Fibroblast of lung (primary cell): Measurements from ENCODE around the gene TMPRSS7.

ENCODE experiments used
- EZH2 ChIP-seq: IDR thresholded peaks from 2 replicates; pipeline ENCODE4 v1.5.1; 2012; ENCODE audit warnings: low read length, control low read depth, mild to moderate bottlenecking; ENCODE audit errors: missing control alignments
- TF ChIP-seq, protein P1 (sequence below), 2 donors: IDR thresholded peaks in 1 of 2; conservative IDR thresholded peaks in 1 of 2; 1 replicate in 1 of 2; 2 replicates in 1 of 2; pipeline ENCODE4 v1.5.1; 2011 to 2012; ENCODE audit warnings: low read length in 2 of 2, control low read depth in 1 of 2, inconsistent platforms in 1 of 2, low read depth in 1 of 2, mild to moderate bottlenecking in 1 of 2

DNA sequence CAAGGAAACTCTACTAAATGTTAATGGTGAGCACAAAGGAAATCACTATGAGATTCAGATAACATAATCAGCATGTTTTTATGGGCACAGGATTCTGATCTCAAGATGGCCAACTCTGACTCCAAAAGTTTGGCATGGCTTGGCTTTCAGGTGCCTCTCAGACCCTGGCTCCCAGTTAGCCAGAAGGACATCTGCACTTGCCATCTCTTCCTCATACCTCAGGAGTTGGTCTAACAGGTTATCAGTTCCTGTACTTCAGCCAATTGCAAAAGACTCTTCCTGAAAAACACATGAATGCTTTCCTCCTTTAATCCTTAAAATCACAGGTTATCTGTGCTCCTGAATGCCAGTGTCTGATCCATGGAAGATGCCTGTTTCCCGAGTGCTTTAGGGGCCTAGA lies 25.0 kb downstream of the TMPRSS7 start:
- TF ChIP-seq, protein P1, sequence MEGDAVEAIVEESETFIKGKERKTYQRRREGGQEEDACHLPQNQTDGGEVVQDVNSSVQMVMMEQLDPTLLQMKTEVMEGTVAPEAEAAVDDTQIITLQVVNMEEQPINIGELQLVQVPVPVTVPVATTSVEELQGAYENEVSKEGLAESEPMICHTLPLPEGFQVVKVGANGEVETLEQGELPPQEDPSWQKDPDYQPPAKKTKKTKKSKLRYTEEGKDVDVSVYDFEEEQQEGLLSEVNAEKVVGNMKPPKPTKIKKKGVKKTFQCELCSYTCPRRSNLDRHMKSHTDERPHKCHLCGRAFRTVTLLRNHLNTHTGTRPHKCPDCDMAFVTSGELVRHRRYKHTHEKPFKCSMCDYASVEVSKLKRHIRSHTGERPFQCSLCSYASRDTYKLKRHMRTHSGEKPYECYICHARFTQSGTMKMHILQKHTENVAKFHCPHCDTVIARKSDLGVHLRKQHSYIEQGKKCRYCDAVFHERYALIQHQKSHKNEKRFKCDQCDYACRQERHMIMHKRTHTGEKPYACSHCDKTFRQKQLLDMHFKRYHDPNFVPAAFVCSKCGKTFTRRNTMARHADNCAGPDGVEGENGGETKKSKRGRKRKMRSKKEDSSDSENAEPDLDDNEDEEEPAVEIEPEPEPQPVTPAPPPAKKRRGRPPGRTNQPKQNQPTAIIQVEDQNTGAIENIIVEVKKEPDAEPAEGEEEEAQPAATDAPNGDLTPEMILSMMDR (conservative IDR thresholded peaks at IDR 0.05 in 1 of 2, IDR thresholded peaks at IDR 0.05 in 1 of 2; ENCODE audit: low read depth in 1 of 2, low read length in 2 of 2): no peak
- no peak for TF ChIP-seq EZH2
